ENCODE data around the gene PRKAR2B. TPM values are rescaled to one million over a fixed set of nuclear protein-coding genes. Genes with fewer than 3 reads are reported as not detected.

The PRKAR2B gene
- total and polyA plus RNA-seq, 2 experiments from 2014 or later = 42.3 to 70.4 TPM

- peak overlapping the region; percentile 27 for H3K27ac ChIP-seq
- no peak overlapping the region for H3K4me3 ChIP-seq
- no peak for DNase-seq (ENCODE audit: low read depth in 1 of 2, low spot score in 1 of 2)
- H3K4me1 ChIP-seq (ENCODE audit: low read depth) = peaks cover 18% of the 10 kb centered on the region
- H3K9me3 ChIP-seq (ENCODE audit: low read depth) = no peaks in the 10 kb centered on the region
- no peak for TF ChIP-seq CTCF (IDR thresholded peaks at IDR 0.05; ENCODE audit: low read depth, low read length)
- H3K27me3 ChIP-seq = no peaks in the 10 kb centered on the region
- H3K36me3 ChIP-seq = no peaks in the 10 kb centered on the region
These were observed 129.3 kb downstream of the PRKAR2B start for GRCh38 chr7:107173691-107174406.

- Histone ChIP-seq H3K9me3 (ENCODE audit: low read depth) (no peaks in the 10 kb centered on the region), H3K4me1 (ENCODE audit: low read depth) (peaks cover under 1% of the 10 kb centered on the region), H3K4me3 (no peak overlapping the region), H3K27me3 (no peaks in the 10 kb centered on the region), H3K27ac (peak overlapping the region; percentile 24), H3K36me3 (peaks cover 37% of the 10 kb centered on the region)
- peak in 1 of 2 donors; percentile 30 for DNase-seq (ENCODE audit: low read depth in 1 of 2, low spot score in 1 of 2)
- no peak for TF ChIP-seq CTCF (IDR thresholded peaks at IDR 0.05; ENCODE audit: low read depth, low read length)
These were observed 135.0 kb downstream of the PRKAR2B start for GRCh38 chr7:107179326-107180164.

- no peaks in the 10 kb centered on the region for H3K4me1 ChIP-seq (ENCODE audit: low read depth)
- TF ChIP-seq CTCF (IDR thresholded peaks at IDR 0.05; ENCODE audit: low read depth, low read length) = no peak
- H3K9me3 ChIP-seq (ENCODE audit: low read depth) = no peaks in the 10 kb centered on the region
- DNase-seq (ENCODE audit: low read depth in 1 of 2, low spot score in 1 of 2) = peak in 1 of 2 donors; percentile 91
- H3K27ac ChIP-seq = peak overlapping the region; percentile 11
- no peak overlapping the region for H3K4me3 ChIP-seq
- H3K36me3 ChIP-seq = peaks cover 38% of the 10 kb centered on the region
- H3K27me3 ChIP-seq = no peaks in the 10 kb centered on the region
These were observed 135.9 kb downstream of the PRKAR2B start for GRCh38 chr7:107180378-107180777.

GRCh38 chr7:107181172-107181571, 136.7 kb downstream of the PRKAR2B start:
- Histone ChIP-seq H3K36me3 (peaks cover 45% of the 10 kb centered on the region), H3K27me3 (no peaks in the 10 kb centered on the region), H3K27ac (no peak overlapping the region), H3K9me3 (ENCODE audit: low read depth) (no peaks in the 10 kb centered on the region), H3K4me3 (no peak overlapping the region), H3K4me1 (ENCODE audit: low read depth) (no peaks in the 10 kb centered on the region)
- DNase-seq (ENCODE audit: low read depth in 1 of 2, low spot score in 1 of 2) = no peak
- TF ChIP-seq CTCF (IDR thresholded peaks at IDR 0.05; ENCODE audit: low read depth, low read length) = no peak

GRCh38 chr7:107185716-107186115, 141.2 kb downstream of the PRKAR2B start:
- Histone ChIP-seq H3K27me3 (no peaks in the 10 kb centered on the region), H3K9me3 (ENCODE audit: low read depth) (no peaks in the 10 kb centered on the region), H3K36me3 (peaks cover 75% of the 10 kb centered on the region), H3K4me1 (ENCODE audit: low read depth) (no peaks in the 10 kb centered on the region), H3K27ac (no peak overlapping the region), H3K4me3 (no peak overlapping the region)
- no peak for TF ChIP-seq CTCF (IDR thresholded peaks at IDR 0.05; ENCODE audit: low read depth, low read length)
- no peak for DNase-seq (ENCODE audit: low read depth in 1 of 2, low spot score in 1 of 2)
